Activated naive CD8-positive, alpha-beta T cell treated with anti-CD3 and anti-CD28 coated beads, Interleukin-2, amount 10 ng/mL, durations not matched to agents 7 days and 5 days (primary cell): ENCODE data around the gene UACA. TPM values are rescaled to one million over a fixed set of nuclear protein-coding genes. Genes with fewer than 3 reads are reported as not detected.
"Not testable (repeated sequence)": the region's sequence is repeated elsewhere in the genome, so short reads cannot be mapped to it uniquely, and the experiment has no call there.

Experiments used
- ATAC-seq: fragments of 150-1000 bp; cut with Tn5 transposase; one replicate; pipeline ENCODE4 v1.10.0; 2021; ENCODE audit warnings: low read depth, moderate library complexity
- POLR2A ChIA-PET: fragments of 350-600 bp; sonication (Branson Sonifier 250); formaldehyde crosslinking; loops from one replicate; lab custom pipeline; 2021; ENCODE audit warnings: antibody characterized with exemption; lab: Charles Lee
- DNase-seq: peaks from one replicate; pipeline ENCODE4 v3.0.0; 2021
- H3K27ac Mint-ChIP-seq: one replicate; pipeline ENCODE4 v1.8.0; 2022; ENCODE audit warnings: mild to moderate bottlenecking, mixed read lengths
- H3K27me3 Mint-ChIP-seq: one replicate; pipeline ENCODE4 v1.8.0; 2022; ENCODE audit warnings: mild to moderate bottlenecking, moderate library complexity, mixed read lengths
- H3K36me3 Mint-ChIP-seq: one replicate; pipeline ENCODE4 v1.8.0; 2021; ENCODE audit warnings: mild to moderate bottlenecking, mixed read lengths
- H3K4me1 Mint-ChIP-seq: one replicate; pipeline ENCODE4 v1.8.0; 2021; ENCODE audit warnings: mixed read lengths
- H3K4me3 Mint-ChIP-seq: one replicate; pipeline ENCODE4 v1.8.0; 2022; ENCODE audit warnings: mild to moderate bottlenecking, moderate library complexity, mixed read lengths
- H3K9me3 Mint-ChIP-seq: one replicate; pipeline ENCODE4 v1.8.0; 2021; ENCODE audit warnings: mixed read lengths
- total RNA-seq, 2 experiments: library from RNA; stranded (reverse); gene quantifications; one replicate each; pipeline ENCODE4 v1.2.3, GENCODE V29; 2021

The UACA gene
- total RNA-seq, 2 experiments from 2014 or later, result 2.8 TPM

DNA sequence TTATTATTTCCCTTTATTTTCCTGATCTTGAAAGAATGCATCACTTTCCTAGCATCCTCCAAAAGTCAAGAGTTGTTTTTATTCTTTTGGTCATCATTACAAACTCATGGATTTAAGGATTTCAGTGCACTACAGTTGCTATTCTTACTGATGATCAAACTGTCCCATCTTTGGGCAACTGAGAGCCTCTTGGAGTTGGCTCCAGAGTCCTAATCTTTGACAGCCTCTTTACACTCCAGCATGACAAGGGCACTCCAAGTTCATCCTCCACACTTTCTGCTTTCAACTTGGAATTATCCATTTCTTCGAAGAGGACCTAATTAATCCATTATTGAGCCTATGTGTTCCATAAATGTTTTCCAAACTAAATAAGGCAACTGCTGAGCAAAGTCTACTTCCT is 5.7 kb downstream of the UACA start:
- Mint-ChIP-seq H3K4me3 (no peak overlapping the region), H3K9me3 (no peaks in the 10 kb centered on the region), H3K4me1 (peaks cover 6% of the 10 kb centered on the region), H3K27me3 (peaks cover 70% of the 10 kb centered on the region), H3K27ac (no peak overlapping the region), H3K36me3 (no peaks in the 10 kb centered on the region)
- ATAC-seq, result no peak
- no peak for DNase-seq
- POLR2A ChIA-PET, result no interaction called here

DNA sequence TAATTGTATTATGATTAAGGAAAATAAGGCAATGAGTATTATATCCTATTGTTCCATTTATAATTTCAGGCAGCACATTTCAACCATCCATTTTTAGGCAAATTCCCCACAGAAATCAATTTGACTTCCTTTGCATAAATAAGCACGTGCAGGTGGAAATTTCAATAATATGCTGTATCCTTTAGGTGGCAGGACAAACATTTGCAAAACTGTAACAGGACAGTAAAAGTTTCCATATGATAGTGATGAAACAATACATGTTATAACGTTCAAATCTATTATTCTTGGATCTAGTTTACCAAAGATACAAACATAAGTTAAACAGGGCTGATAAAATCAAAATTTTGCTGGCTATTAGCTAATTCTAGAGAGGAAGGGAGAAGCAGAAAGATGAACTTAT is 8.5 kb downstream of the UACA start:
- Mint-ChIP-seq H3K9me3 (no peaks in the 10 kb centered on the region), H3K36me3 (no peaks in the 10 kb centered on the region), H3K27ac (no peak overlapping the region), H3K27me3 (peaks cover 43% of the 10 kb centered on the region), H3K4me3 (no peak overlapping the region), H3K4me1 (peaks cover 5% of the 10 kb centered on the region)
- DNase-seq (no peak), ATAC-seq (no peak)
- POLR2A ChIA-PET, result no interaction called here

DNA sequence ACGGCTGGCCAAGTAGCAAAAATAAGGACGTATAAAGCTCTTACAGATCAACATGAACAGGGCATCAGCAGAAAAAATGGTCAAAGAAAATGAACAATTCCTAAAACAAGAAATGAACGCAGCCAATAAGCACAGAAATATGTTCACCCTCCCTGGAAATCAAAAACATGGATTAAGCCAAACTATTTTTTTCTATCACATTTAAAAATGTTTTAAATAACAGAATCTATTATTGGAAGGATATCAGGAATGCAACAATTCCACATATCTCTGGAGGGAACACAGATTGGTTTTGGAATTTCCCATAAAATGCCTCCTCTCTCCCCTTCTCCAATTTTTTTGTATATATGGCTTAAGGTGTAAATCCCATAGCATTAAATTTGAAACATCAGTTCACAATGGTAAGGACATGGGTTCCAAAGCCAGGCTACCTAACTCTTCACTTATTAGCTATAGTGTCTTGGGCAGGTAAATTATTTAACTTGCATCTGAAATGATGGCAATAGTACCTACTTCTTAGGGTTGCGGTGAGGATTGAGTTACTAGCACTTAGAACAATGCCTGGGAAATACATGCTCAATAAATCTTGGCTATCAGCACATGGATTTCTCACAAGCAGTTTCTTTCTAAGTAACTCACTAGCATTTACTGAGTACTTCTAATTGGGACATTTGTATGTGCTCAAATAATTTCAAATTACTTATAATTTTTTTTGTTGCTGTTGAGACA is 10.1 kb downstream of the UACA start:
- Mint-ChIP-seq H3K27ac (no peak overlapping the region), H3K4me3 (no peak overlapping the region), H3K9me3 (no peaks in the 10 kb centered on the region), H3K4me1 (peaks cover 5% of the 10 kb centered on the region), H3K27me3 (peaks cover 30% of the 10 kb centered on the region), H3K36me3 (no peaks in the 10 kb centered on the region)
- DNase-seq (no peak), ATAC-seq (no peak)
- POLR2A ChIA-PET, result no interaction called here

DNA sequence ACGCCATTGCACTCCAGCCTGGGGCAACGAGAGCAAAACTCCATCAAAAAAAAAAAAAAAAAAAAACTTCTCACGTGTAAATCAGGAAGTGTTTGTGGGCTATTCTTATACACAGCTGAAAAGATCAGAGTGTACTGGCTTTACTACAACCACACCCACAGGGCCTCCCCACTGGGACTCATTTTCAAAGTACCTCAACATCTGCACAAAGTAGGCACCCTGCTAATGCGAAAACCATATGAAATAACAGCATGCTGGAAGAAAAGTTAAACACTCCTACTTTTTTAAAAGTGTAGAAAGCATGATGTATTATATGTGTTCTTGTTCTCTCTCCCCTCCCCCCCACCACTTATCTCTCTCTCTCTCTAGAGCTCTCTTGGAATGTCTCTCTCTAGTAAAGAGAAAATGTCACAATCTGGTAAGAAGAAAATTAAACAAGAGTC is 11.1 kb downstream of the UACA start:
- Mint-ChIP-seq H3K4me3 (no peak overlapping the region), H3K36me3 (no peaks in the 10 kb centered on the region), H3K27me3 (peaks cover 19% of the 10 kb centered on the region), H3K9me3 (no peaks in the 10 kb centered on the region), H3K27ac (no peak overlapping the region), H3K4me1 (peaks cover 5% of the 10 kb centered on the region)
- POLR2A ChIA-PET, result no interaction called here
- no peak for DNase-seq
- peak; percentile 42 for ATAC-seq

DNA sequence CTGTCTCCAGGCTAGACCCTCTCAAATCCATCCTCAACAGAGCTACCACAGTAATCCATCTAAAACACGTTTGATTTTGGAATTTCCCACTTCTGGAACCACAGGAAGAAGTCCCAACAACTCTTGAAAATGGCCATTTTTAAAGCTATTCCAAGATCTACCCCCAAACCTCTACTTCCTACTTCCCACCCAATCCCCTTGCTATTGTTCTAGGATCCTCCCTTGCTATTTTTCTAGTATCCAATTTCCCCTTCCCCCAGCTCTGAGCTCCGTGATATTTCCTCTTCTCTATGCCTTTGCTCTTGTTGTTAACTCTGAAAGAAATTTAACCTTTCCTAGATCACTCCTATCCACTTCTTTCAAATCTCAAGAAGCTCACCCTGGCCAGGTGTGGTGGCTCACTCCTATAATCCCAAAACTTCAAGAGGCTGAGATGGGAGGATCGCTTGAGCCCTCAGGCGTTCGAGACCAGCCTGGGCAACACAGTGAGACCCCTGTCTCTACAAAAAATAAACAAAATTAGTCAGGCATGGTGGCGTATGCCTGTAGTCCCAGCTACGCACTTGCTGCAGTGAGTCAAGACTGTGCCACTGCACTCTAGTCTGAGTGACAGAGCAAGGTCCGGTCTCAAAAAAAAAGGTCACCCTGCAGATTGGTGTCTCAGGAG is 13.0 kb downstream of the UACA start:
- no peak for ATAC-seq
- Mint-ChIP-seq H3K27me3 (peaks cover 24% of the 10 kb centered on the region), H3K27ac (no peak overlapping the region), H3K4me1 (peaks cover 5% of the 10 kb centered on the region), H3K9me3 (no peaks in the 10 kb centered on the region), H3K36me3 (no peaks in the 10 kb centered on the region), H3K4me3 (no peak overlapping the region)
- DNase-seq, result no peak
- POLR2A ChIA-PET, result no interaction called here

DNA sequence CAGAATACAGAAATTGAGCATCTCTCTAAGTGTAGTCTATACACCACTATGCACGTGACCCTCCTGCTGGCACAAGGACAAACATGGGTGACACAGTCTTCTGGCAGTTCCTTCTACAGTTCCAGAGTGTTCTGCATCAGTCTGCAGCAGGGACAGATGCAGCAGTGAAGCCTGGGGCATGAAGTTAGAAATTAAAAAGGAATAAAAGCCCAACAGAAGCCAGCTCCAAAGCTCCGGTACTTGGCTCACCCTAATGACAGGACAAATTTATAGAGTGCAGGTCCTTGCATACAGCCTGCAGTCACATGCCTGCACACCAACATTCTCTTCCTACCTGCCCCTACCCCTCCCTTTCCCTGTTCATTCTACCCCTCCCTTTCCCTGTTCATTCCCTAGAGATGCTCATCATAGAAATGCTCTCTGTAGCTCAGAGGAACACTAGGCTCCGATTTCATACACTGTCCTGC is 15.0 kb downstream of the UACA start:
- no peaks in the 10 kb centered on the region for H3K9me3 Mint-ChIP-seq
- H3K4me1 Mint-ChIP-seq, result peaks cover 7% of the 10 kb centered on the region
- no peak overlapping the region for H3K27ac Mint-ChIP-seq
- no peak overlapping the region for H3K4me3 Mint-ChIP-seq
- no peak for DNase-seq
- H3K27me3 Mint-ChIP-seq, result peaks cover 26% of the 10 kb centered on the region
- no peak for ATAC-seq
- POLR2A ChIA-PET, result no interaction called here
- H3K36me3 Mint-ChIP-seq, result no peaks in the 10 kb centered on the region

DNA sequence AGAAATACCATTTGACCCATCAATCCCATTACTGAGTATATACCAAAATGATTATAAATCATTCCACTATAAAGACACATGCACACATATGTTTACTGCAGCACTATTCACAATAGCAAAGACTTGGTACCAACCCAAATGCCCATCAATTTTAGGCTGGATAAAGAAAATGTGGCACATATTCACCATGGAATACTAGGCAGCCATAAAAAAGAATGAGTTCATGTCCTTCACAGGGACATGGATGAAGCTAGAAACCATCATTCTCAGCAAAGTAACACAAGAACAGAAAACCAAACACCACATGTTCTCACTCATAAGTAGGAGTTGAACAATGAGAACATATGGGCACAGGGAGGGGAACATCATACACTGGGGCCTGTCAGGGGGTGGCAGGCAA is 16.8 kb downstream of the UACA start:
- ATAC-seq, DNase-seq, H3K36me3 Mint-ChIP-seq, H3K4me1 Mint-ChIP-seq, H3K4me3 Mint-ChIP-seq, H3K27ac Mint-ChIP-seq, H3K9me3 Mint-ChIP-seq, POLR2A ChIA-PET: not testable (repeated sequence)
- H3K27me3 Mint-ChIP-seq, result peaks cover 26% of the 10 kb centered on the region

DNA sequence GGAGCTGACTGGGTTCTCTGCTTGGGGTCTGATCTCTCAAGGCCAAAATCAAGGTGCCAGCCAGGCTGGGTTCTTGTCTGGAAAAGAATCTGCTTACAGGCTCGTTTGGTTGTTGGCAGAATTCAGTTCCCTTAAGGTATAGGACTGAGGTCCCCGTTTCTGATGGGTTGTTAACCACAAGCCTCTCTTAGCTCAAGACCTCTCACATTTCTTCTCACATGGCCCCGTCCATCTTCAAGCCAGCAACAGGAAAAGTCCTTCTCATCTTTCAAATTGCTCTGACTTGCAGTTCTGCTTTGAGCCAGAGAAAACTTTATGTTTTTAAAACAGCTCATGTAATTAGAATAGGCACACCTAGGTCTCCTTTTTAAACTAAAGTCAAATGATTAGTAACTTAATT is 20.4 kb downstream of the UACA start:
- Mint-ChIP-seq H3K27ac (no peak overlapping the region), H3K4me1 (peaks cover 2% of the 10 kb centered on the region), H3K9me3 (no peaks in the 10 kb centered on the region), H3K27me3 (peaks cover 31% of the 10 kb centered on the region), H3K4me3 (no peak overlapping the region), H3K36me3 (no peaks in the 10 kb centered on the region)
- ATAC-seq, result no peak
- POLR2A ChIA-PET, result no interaction called here
- DNase-seq, result no peak

DNA sequence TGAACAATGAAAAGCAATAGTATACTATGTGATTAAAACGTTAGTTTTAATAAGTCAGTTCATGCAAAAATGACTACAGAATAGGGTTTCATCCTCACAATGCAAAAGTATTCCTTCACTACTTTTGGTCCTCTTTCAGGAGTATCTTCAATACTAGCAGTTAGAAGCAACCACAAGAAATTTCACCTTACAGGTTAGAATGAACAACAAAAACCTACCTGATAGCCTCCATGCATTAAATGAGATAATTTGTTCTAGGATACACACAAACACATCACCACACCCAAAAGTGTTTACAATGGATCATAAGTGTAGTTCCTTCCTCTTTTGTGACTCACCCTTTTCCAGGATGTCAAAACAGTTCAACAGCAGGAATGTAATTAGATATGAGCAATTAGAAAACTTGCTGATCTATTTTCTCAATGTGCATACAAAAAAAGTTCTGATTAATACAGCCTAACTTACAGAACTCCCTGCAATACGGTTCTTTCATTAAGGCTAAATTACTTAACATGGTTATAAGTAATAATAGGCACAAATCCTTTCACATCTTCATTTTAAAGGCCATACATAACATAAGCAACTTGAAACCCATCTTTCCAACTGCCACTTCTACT is 21.6 kb downstream of the UACA start:
- ATAC-seq (no peak), DNase-seq (no peak)
- Mint-ChIP-seq H3K36me3 (no peaks in the 10 kb centered on the region), H3K27me3 (peaks cover 30% of the 10 kb centered on the region), H3K4me3 (no peak overlapping the region), H3K27ac (no peak overlapping the region), H3K4me1 (peaks cover 2% of the 10 kb centered on the region), H3K9me3 (no peaks in the 10 kb centered on the region)
- POLR2A ChIA-PET, result no interaction called here

DNA sequence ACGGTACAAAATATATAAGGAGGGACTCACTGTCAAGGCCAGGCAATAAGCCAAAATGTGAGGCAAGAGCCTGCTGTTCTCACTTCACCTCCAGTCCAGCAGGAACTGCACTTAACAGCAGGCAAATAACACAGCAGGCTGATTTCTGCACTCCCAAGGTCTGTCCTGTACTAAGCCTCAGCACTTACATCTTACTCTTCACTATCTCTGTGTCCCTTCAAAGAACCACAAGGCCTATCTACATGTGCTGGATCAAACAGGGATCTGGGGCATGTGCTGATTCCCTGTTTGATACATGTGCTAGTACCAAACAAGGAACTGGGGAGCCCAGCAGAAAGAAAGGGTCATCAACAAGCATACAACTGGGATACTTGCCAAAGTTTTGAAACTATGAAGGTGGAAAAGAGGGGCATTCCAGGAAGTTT is 22.2 kb downstream of the UACA start:
- Mint-ChIP-seq H3K27me3 (peaks cover 24% of the 10 kb centered on the region), H3K36me3 (no peaks in the 10 kb centered on the region), H3K27ac (no peak overlapping the region), H3K4me1 (peaks cover 2% of the 10 kb centered on the region), H3K9me3 (no peaks in the 10 kb centered on the region), H3K4me3 (no peak overlapping the region)
- no peak for ATAC-seq
- no peak for DNase-seq
- POLR2A ChIA-PET, result no interaction called here

DNA sequence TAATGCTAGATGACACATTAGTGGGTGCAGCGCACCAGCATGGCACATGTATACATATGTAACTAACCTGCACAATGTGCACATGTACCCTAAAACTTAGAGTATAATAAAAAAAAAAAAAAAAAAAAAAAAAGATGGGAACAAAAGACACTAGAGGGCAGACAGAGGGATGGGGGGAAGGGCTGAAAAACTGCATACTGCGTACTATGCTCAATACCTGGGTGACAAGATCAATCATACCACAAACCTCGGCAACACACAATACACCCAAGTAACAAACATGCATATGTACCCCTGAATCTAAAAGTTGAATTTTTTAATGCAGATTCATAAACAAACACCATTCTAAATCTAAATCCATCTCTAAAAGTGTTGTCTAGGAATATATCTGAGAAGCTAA is 28.3 kb downstream of the UACA start:
- H3K27ac Mint-ChIP-seq, ATAC-seq, POLR2A ChIA-PET, H3K4me1 Mint-ChIP-seq, H3K4me3 Mint-ChIP-seq, H3K27me3 Mint-ChIP-seq, DNase-seq, H3K36me3 Mint-ChIP-seq, H3K9me3 Mint-ChIP-seq: not testable (repeated sequence)

DNA sequence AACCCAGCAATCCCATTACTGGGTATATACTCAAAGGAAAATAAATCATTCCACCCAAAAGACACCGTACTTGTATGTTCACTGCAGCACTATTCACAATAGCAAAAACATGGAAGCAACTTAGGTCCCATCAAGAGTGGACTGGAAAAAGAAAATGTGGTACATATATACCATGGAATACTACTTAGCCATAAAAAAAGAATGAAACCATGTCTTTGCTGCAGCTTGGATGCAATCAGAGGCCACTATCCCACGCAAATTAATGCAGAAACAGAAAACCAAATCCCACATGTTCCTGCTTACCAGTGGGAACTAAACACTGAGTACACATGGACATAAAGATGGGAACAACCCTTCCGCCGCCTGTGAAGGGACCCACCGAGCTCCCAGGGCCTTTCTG is 34.2 kb downstream of the UACA start:
- ATAC-seq, result no peak
- no peak for DNase-seq
- H3K9me3 Mint-ChIP-seq, result peaks cover 1% of the 10 kb centered on the region
- POLR2A ChIA-PET, result no interaction called here
- H3K27ac Mint-ChIP-seq, result no peak overlapping the region
- H3K27me3 Mint-ChIP-seq, result peaks cover 17% of the 10 kb centered on the region
- H3K4me3 Mint-ChIP-seq, result no peak overlapping the region
- no peaks in the 10 kb centered on the region for H3K4me1 Mint-ChIP-seq
- H3K36me3 Mint-ChIP-seq, result no peaks in the 10 kb centered on the region

DNA sequence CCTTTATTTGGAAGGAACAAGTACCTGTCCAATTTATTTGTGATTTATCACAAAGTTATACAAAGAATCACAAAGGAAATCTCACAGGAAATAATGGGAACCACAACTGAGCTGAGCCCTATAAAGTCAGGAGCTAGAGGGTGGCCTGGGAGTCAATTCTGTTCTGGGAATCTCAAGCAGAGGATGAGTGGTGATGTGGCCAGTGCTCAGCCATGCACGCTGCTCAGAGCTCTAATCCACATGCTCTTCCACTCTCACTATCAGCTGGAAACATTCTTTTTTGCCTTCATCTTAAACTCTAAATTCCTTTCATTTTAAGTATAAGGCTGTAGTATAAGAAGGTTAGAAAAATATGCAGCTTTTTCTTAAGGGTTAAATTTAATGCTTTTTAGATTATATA is 36.6 kb downstream of the UACA start:
- DNase-seq, result no peak
- no peaks in the 10 kb centered on the region for H3K4me1 Mint-ChIP-seq
- POLR2A ChIA-PET, result no interaction called here
- no peak overlapping the region for H3K27ac Mint-ChIP-seq
- no peaks in the 10 kb centered on the region for H3K36me3 Mint-ChIP-seq
- no peak for ATAC-seq
- H3K9me3 Mint-ChIP-seq, result peaks cover 1% of the 10 kb centered on the region
- H3K27me3 Mint-ChIP-seq, result peaks cover 29% of the 10 kb centered on the region
- H3K4me3 Mint-ChIP-seq, result no peak overlapping the region

DNA sequence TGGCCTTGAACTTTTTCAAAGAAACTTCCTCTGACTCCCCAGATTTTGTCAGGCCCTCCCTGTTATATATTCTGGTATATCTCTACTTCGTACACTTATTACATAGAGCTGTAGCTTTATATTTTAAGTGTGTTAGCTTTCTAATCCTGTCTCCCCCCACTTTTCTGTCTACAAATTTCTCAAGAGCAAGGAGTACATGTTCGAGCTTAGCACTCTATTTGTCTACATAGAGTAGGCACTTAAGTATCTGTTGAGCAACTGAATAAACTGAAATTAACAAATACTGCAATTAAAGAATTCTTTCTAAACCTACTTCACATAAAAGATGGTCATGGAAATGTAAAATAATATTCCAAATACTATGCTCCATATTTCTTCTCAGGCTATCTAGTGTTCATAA is 39.4 kb downstream of the UACA start:
- no peak overlapping the region for H3K27ac Mint-ChIP-seq
- H3K9me3 Mint-ChIP-seq, result no peaks in the 10 kb centered on the region
- H3K4me3 Mint-ChIP-seq, result no peak overlapping the region
- POLR2A ChIA-PET, result no interaction called here
- H3K27me3 Mint-ChIP-seq, result peaks cover 29% of the 10 kb centered on the region
- no peak for DNase-seq
- ATAC-seq, result no peak
- no peaks in the 10 kb centered on the region for H3K36me3 Mint-ChIP-seq
- H3K4me1 Mint-ChIP-seq, result peaks cover 2% of the 10 kb centered on the region
